Ovary (tissue), 9 donors: ENCODE data around the gene ARHGEF10L. TPM values are rescaled to one million over a fixed set of nuclear protein-coding genes. Genes with fewer than 3 reads are reported as not detected.

Experiments used
- DNase-seq, 5 donors: peaks; one replicate each; pipeline ENCODE4 v3.0.0-alpha.2; 2019 to 2020
- H3K27ac ChIP-seq, 2 donors: fragments of 200-600 bp; one replicate each; pipeline versions ENCODE4 v1.5.1 to v1.8.0; 2019 to 2022
- H3K27me3 ChIP-seq: fragments of 200-600 bp; one replicate; pipeline ENCODE4 v1.8.0; 2022
- H3K36me3 ChIP-seq: fragments of 200-600 bp; sonication (generic); one replicate; pipeline ENCODE4 v1.5.1; 2019
- H3K4me1 ChIP-seq: one replicate; pipeline ENCODE4 v1.8.1; 2013; ENCODE audit warnings: mild to moderate bottlenecking, moderate library complexity; ENCODE audit not compliant: insufficient read depth
- H3K4me3 ChIP-seq: fragments of 200-600 bp; sonication (generic); one replicate; pipeline ENCODE4 v1.5.1; 2017
- H3K9me3 ChIP-seq, 2 donors: fragments of 200-600 bp in 1 of 2; sonication (generic) in 1 of 2; one replicate each; pipeline versions ENCODE4 v1.5.1 to v1.8.1; 2013 to 2019; ENCODE audit warnings: mild to moderate bottlenecking in 1 of 2, moderate library complexity in 1 of 2
- EP300 ChIP-seq: sonication (generic); formaldehyde crosslinking; IDR thresholded peaks from one replicate; pipeline ENCODE4 v1.6.1; 2017; ENCODE audit warnings: antibody characterized with exemption
- POLR2A ChIP-seq: fragments of 450-650 bp; IDR thresholded peaks from one replicate; pipeline ENCODE4 v1.6.1; 2017; ENCODE audit warnings: antibody characterized with exemption, mild to moderate bottlenecking, moderate library complexity
- WGBS, 3 donors: extraction: QIAGEN DNeasy Blood & Tissue Kit in 1 of 3; methylation state at CpG; one replicate each; pipeline versions ENCODE4 v1.1.5 to v1.1.7; 2013 to 2017; 5-methylcytosine and 5-hydroxymethylcytosine counted together
- intact Hi-C, 4 donors: fragments of 100-400 bp; cut with DNase I; formaldehyde crosslinking; loops; one replicate each; pipeline versions ENCODE4 v1.11.0 to v1.15.1; 2022 to 2023
- polyA plus RNA-seq, 2 donors: library from polyadenylated mRNA; stranded (reverse); fragments of 200-250 nt in 1 of 2; fragments of 350-450 nt in 1 of 2; fragmentation: Illumina TruSeq in 1 of 2; extraction: RNeasy Lipid Tissue Mini Kit (QIAGEN cat#74804) in 1 of 2; gene quantifications; one replicate each; pipeline ENCODE4 v1.2.3, GENCODE V29; 2013 to 2014
- total RNA-seq, 7 donors: library from RNA; depleted of rRNA in 2 of 7; stranded (reverse); fragments of >200 nt in 2 of 7; fragmentation: NEBNext Ultra II Directional in 3 of 7; extraction: Animal tissue kit (Norgen Biotek cat#: 25700) in 3 of 7; gene quantifications; one replicate each; pipeline versions ENCODE4 v1.1.0 to v1.2.4, GENCODE V29; 2016 to 2023
- TF ChIP-seq, protein P1 (sequence below), 3 donors: fragments of 450-650 bp in 2 of 3; fragments of 200-600 bp in 1 of 3; IDR thresholded peaks; one replicate each; pipeline versions ENCODE4 v1.5.1 to v1.8.0; 2016 to 2022; ENCODE audit warnings: antibody characterized with exemption in 3 of 3, mild to moderate bottlenecking in 1 of 3
- donor health status: DM: no; HTN: no; CAD: no; lungs with moderate emphysema.
- donor health status: DM: no; HTN: no; CAD: no.
- donor health status: Bipolar disorder and iron deficiency.
- donor health status: DM: yes; HTN: yes; CAD: no.
- donor health status: DM: no; HTN: no; CAD: no.
- donor health status: DM: yes; HTN: yes; CAD: no.

The ARHGEF10L gene
- total and polyA plus RNA-seq, 9 donors: 3.6 to 23.0 (median 18.3) TPM

DNA sequence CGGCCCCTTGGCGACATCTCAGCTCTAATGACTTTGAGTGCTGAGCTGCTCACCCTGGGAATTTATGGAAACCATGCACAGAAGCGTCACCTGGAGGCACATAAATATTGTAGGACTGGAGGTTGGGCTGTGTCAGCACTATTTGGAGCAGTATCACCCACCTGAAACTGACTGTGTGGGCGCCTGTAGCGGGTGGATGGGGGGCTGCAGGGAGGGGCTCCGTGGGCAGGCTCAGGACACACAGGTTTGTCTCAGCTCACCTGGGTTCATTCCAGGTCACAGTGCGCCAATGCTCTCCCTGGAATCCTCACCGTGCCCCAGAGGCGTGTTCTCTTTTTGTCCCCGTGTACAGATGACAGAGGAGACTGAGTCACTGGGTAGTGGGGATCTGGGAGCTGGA lies 140.8 kb downstream of the ARHGEF10L start:
- intact Hi-C loops: no loop called here
- Histone ChIP-seq H3K9me3 (no peaks in the 10 kb centered on the region), H3K27me3 (no peaks in the 10 kb centered on the region), H3K27ac (no peak overlapping the region), H3K4me1 (peaks cover 3% of the 10 kb centered on the region), H3K36me3 (no peaks in the 10 kb centered on the region), H3K4me3 (no peak overlapping the region)
- DNase-seq: no peak
- TF ChIP-seq POLR2A: no peak
- WGBS, 3 donors: 92 to 93% (median 92%) methylated on average over 10 of the region's 10 CpGs

DNA sequence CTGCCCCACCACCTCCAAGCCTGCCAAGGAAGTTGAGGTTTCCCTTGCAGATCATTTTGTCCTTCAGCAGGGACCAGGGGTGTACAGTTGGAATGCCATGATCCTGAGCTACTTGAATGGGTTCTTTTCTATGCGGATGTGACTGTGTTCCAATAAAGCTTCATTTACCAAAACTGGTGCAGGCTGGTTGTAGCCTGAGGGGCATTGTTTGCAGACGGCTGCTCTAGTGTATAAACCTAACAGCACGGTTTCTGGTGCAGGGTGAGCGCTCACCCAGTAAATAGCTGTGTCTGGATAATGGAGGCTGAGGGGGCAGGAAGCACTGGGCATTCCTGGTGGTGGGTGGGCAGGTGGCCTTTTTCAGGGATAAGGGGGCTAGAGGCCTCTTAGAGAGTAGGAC lies 142.9 kb downstream of the ARHGEF10L start:
- H3K4me1 ChIP-seq: no peaks in the 10 kb centered on the region
- no peak for DNase-seq
- H3K9me3 ChIP-seq: no peaks in the 10 kb centered on the region
- intact Hi-C loops: no loop called here
- no peaks in the 10 kb centered on the region for H3K36me3 ChIP-seq
- no peak overlapping the region for H3K4me3 ChIP-seq
- H3K27ac ChIP-seq: no peak overlapping the region
- H3K27me3 ChIP-seq: no peaks in the 10 kb centered on the region
- WGBS, 3 donors: 81 to 92% (median 88%) methylated on average over 4 of the region's 4 CpGs
- TF ChIP-seq, protein P1, sequence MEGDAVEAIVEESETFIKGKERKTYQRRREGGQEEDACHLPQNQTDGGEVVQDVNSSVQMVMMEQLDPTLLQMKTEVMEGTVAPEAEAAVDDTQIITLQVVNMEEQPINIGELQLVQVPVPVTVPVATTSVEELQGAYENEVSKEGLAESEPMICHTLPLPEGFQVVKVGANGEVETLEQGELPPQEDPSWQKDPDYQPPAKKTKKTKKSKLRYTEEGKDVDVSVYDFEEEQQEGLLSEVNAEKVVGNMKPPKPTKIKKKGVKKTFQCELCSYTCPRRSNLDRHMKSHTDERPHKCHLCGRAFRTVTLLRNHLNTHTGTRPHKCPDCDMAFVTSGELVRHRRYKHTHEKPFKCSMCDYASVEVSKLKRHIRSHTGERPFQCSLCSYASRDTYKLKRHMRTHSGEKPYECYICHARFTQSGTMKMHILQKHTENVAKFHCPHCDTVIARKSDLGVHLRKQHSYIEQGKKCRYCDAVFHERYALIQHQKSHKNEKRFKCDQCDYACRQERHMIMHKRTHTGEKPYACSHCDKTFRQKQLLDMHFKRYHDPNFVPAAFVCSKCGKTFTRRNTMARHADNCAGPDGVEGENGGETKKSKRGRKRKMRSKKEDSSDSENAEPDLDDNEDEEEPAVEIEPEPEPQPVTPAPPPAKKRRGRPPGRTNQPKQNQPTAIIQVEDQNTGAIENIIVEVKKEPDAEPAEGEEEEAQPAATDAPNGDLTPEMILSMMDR (IDR thresholded peaks at IDR 0.05): no peak
- TF ChIP-seq EP300 (no peak), POLR2A (no peak)

DNA sequence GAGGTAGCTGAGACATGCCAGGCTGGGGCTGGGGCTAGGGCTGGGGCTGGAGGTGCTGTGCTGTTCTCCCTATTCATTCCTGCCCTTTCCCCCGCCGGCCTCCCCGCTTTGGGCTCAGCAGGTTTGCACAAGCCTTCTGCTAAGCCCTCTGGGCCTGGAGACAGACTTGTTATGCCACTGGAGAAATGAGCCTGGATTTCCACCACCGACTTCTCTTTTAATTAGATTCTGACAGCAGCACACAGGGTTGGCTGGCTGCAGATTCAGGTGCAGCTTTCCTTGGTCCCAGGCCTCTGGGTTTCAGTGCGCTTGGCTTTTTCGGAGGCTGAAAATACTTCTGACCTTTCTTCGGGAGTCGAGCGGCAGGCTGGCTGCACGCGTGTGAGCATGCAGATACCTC lies 144.1 kb downstream of the ARHGEF10L start:
- H3K4me1 ChIP-seq: no peaks in the 10 kb centered on the region
- H3K27me3 ChIP-seq: no peaks in the 10 kb centered on the region
- no peaks in the 10 kb centered on the region for H3K36me3 ChIP-seq
- 85 to 91% (median 91%) methylated on average over 11 of the region's 11 CpGs for WGBS, 3 donors
- TF ChIP-seq, protein P1 (IDR thresholded peaks at IDR 0.05): no peak
- TF ChIP-seq EP300 (no peak), POLR2A (no peak)
- intact Hi-C loops: no loop called here
- H3K4me3 ChIP-seq: no peak overlapping the region
- H3K9me3 ChIP-seq: no peaks in the 10 kb centered on the region
- no peak for DNase-seq
- no peak overlapping the region for H3K27ac ChIP-seq

DNA sequence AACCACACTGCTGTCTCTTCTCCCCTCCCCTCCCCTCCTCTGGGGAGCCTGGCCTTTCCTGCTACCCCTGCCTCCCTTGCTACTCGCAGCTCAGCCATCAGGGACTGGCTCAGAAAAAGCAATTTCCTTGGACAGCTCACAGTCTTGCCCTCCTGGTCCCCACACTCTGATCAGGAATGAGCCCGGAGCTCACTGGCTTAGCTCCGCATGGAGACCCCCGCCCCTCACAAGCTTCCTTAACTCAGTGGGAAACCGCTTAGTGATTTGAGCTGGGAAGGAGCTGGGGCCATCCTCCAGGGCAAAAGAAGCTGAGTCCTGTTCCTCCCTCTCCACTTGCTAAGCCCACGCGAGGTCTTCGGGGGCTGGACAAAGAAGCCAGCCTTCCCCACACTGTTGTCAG lies 145.3 kb downstream of the ARHGEF10L start:
- no peaks in the 10 kb centered on the region for H3K4me1 ChIP-seq
- DNase-seq: no peak
- H3K27me3 ChIP-seq: no peaks in the 10 kb centered on the region
- H3K4me3 ChIP-seq: no peak overlapping the region
- no peak overlapping the region for H3K27ac ChIP-seq
- no peaks in the 10 kb centered on the region for H3K9me3 ChIP-seq
- TF ChIP-seq, protein P1 (IDR thresholded peaks at IDR 0.05): no peak
- TF ChIP-seq POLR2A (no peak), EP300 (no peak)
- H3K36me3 ChIP-seq: no peaks in the 10 kb centered on the region
- intact Hi-C loops: no loop called here
- 79 to 86% (median 84%) methylated on average over 8 of the region's 8 CpGs for WGBS, 3 donors

DNA sequence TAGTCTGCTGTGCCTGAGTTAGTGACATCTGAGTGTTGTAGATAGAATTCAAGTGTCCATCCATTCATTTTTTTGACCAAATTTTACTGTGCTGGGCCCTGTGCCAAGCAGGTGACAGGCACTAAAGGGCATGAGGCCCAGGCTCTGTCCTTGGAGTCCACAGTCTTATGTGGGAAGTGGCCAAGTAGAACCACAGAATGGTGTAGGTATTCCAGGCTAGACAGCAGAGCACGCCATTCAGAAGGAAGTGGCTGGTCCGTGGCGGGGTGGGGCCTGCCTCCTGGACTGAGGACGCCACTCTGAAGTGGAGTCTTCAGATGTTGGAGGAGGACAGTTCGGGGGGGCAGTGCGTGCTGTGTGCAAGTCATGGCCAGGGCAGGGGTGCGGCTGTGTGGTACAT lies 146.8 kb downstream of the ARHGEF10L start:
- H3K27me3 ChIP-seq: no peaks in the 10 kb centered on the region
- H3K9me3 ChIP-seq: no peaks in the 10 kb centered on the region
- H3K27ac ChIP-seq: no peak overlapping the region
- no peak overlapping the region for H3K4me3 ChIP-seq
- 92 to 96% (median 96%) methylated on average over 7 of the region's 7 CpGs for WGBS, 3 donors
- H3K36me3 ChIP-seq: no peaks in the 10 kb centered on the region
- DNase-seq: no peak
- no peaks in the 10 kb centered on the region for H3K4me1 ChIP-seq
- intact Hi-C loops: no loop called here
- TF ChIP-seq, protein P1 (IDR thresholded peaks at IDR 0.05): no peak
- TF ChIP-seq EP300: no peak
- TF ChIP-seq POLR2A: no peak
